Thymus (tissue), 11 donors: ENCODE results near the gene TAL1. TPM values are rescaled to one million over a fixed set of nuclear protein-coding genes. Genes with fewer than 3 reads are reported as not detected.

ENCODE experiments used
- DNase-seq, 9 donors: peaks; one replicate each; pipeline ENCODE4 v3.0.0-alpha.2; 2013; ENCODE audit warnings: low spot score in 9 of 9, low read depth in 6 of 9, missing footprints in 1 of 9
- H3K27ac ChIP-seq, 2 donors: one replicate each; pipeline ENCODE4 v1.5.1; 2013; ENCODE audit warnings: control low read depth in 1 of 2, low read depth in 1 of 2, low read length in 1 of 2, mild to moderate bottlenecking in 1 of 2, moderate library complexity in 1 of 2
- H3K27me3 ChIP-seq, 2 donors: one replicate each; pipeline ENCODE4 v1.5.1; 2013; ENCODE audit warnings: low read length in 1 of 2; ENCODE audit not compliant: control insufficient read depth in 2 of 2, insufficient read depth in 1 of 2
- H3K36me3 ChIP-seq, 2 donors: one replicate each; pipeline ENCODE4 v1.5.1; 2013; ENCODE audit warnings: low read length in 1 of 2, mild to moderate bottlenecking in 1 of 2, moderate library complexity in 1 of 2; ENCODE audit not compliant: control insufficient read depth in 2 of 2, insufficient read depth in 2 of 2
- H3K4me1 ChIP-seq, 2 donors: one replicate each; pipeline ENCODE4 v1.5.1; 2013; ENCODE audit warnings: low read length in 2 of 2; ENCODE audit not compliant: control insufficient read depth in 2 of 2, insufficient read depth in 2 of 2
- H3K4me3 ChIP-seq, 2 donors: one replicate each; pipeline ENCODE4 v1.5.1; 2013; ENCODE audit warnings: low read length in 2 of 2, control low read depth in 1 of 2, mild to moderate bottlenecking in 1 of 2
- H3K9me3 ChIP-seq, 2 donors: one replicate each; pipeline ENCODE4 v1.5.1; 2013; ENCODE audit warnings: low read length in 1 of 2, mild to moderate bottlenecking in 1 of 2; ENCODE audit not compliant: control insufficient read depth in 2 of 2, insufficient read depth in 1 of 2
- WGBS: extraction: QIAGEN DNeasy Blood & Tissue Kit; methylation state at CpG from one replicate; pipeline ENCODE4 v1.1.7; 2013; 5-methylcytosine and 5-hydroxymethylcytosine counted together
- polyA plus RNA-seq: library from polyadenylated mRNA; stranded (reverse); fragments of 200-250 nt; gene quantifications from one replicate; pipeline ENCODE4 v1.2.3, GENCODE V29; 2013
- total RNA-seq: library from RNA; stranded (reverse); fragments of 120-200 nt; gene quantifications from one replicate; pipeline ENCODE4 v1.2.4, GENCODE V29; 2013
- donor health status: healthy.

The TAL1 gene
- total and polyA plus RNA-seq, 2 donors: 1.5 to 2.7 TPM

GRCh38 chr1:47216278-47217059 lies 15.6 kb downstream of the TAL1 start:
- DNase-seq: no peak
- Histone ChIP-seq H3K36me3 (no peaks in the 10 kb centered on the region), H3K27ac (no peak overlapping the region), H3K4me3 (no peak overlapping the region), H3K9me3 (no peaks in the 10 kb centered on the region), H3K4me1 (no peaks in the 10 kb centered on the region), H3K27me3 (peaks cover 0 to 5% of the 10 kb centered on the region in 2 donors)
- 95% methylated on average over 12 of the region's 12 CpGs for WGBS

- WGBS: 94% methylated on average over 4 of the region's 4 CpGs
- DNase-seq: no peak
Measured at GRCh38 chr1:47215713-47216112, 16.3 kb downstream of the TAL1 start.

GRCh38 chr1:47214549-47214948 lies 17.5 kb downstream of the TAL1 start:
- Histone ChIP-seq H3K27me3 (peaks cover 0 to 5% of the 10 kb centered on the region in 2 donors), H3K4me3 (no peak overlapping the region), H3K36me3 (no peaks in the 10 kb centered on the region), H3K27ac (no peak overlapping the region), H3K4me1 (no peaks in the 10 kb centered on the region), H3K9me3 (no peaks in the 10 kb centered on the region)
- DNase-seq: no peak
- 35% methylated on average over 3 of the region's 3 CpGs for WGBS

More at GRCh38 chr1:47215713-47216112, 16.3 kb downstream of the TAL1 start:
- H3K4me1 ChIP-seq: no peaks in the 10 kb centered on the region
- no peaks in the 10 kb centered on the region for H3K9me3 ChIP-seq
- H3K4me3 ChIP-seq: no peak overlapping the region
- H3K27me3 ChIP-seq: peaks cover 0 to 5% of the 10 kb centered on the region in 2 donors
- no peaks in the 10 kb centered on the region for H3K36me3 ChIP-seq
- no peak overlapping the region for H3K27ac ChIP-seq

GRCh38 chr1:47213230-47213963 lies 18.6 kb downstream of the TAL1 start:
- no peaks in the 10 kb centered on the region for H3K36me3 ChIP-seq
- no peak overlapping the region for H3K27ac ChIP-seq
- no peak overlapping the region for H3K4me3 ChIP-seq

GRCh38 chr1:47212636-47213229 lies 19.3 kb downstream of the TAL1 start:
- 91% methylated on average over 4 of the region's 4 CpGs for WGBS
- no peaks in the 10 kb centered on the region for H3K9me3 ChIP-seq
- no peaks in the 10 kb centered on the region for H3K4me1 ChIP-seq
- no peak overlapping the region for H3K27ac ChIP-seq
- no peak overlapping the region for H3K4me3 ChIP-seq
- no peak for DNase-seq
- H3K27me3 ChIP-seq: peaks cover 0 to 7% of the 10 kb centered on the region in 2 donors
- no peaks in the 10 kb centered on the region for H3K36me3 ChIP-seq

More at GRCh38 chr1:47213230-47213963, 18.6 kb downstream of the TAL1 start:
- Histone ChIP-seq H3K9me3 (no peaks in the 10 kb centered on the region), H3K4me1 (no peaks in the 10 kb centered on the region), H3K27me3 (peaks cover 0 to 5% of the 10 kb centered on the region in 2 donors)
- DNase-seq: no peak
- WGBS: 84% methylated on average over 11 of the region's 11 CpGs

GRCh38 chr1:47211796-47212269 lies 20.2 kb downstream of the TAL1 start:
- Histone ChIP-seq H3K9me3 (no peaks in the 10 kb centered on the region), H3K27me3 (peaks cover 0 to 7% of the 10 kb centered on the region in 2 donors), H3K4me1 (no peaks in the 10 kb centered on the region), H3K27ac (no peak overlapping the region), H3K36me3 (no peaks in the 10 kb centered on the region), H3K4me3 (no peak overlapping the region)
- no peak for DNase-seq
- 21% methylated on average over 9 of the region's 9 CpGs for WGBS

- whole genome bisulfite sequencing: 92% methylated on average over 3 of the region's 3 CpGs
- Histone ChIP-seq H3K9me3 (no peaks in the 10 kb centered on the region), H3K27me3 (peaks cover 0 to 10% of the 10 kb centered on the region in 2 donors), H3K36me3 (no peaks in the 10 kb centered on the region), H3K27ac (no peak overlapping the region), H3K4me3 (no peak overlapping the region), H3K4me1 (no peaks in the 10 kb centered on the region)
- no peak for DNase-seq
Measured at GRCh38 chr1:47210666-47211065, 21.4 kb downstream of the TAL1 start.

GRCh38 chr1:47209725-47210325 lies 22.2 kb downstream of the TAL1 start:
- no peak overlapping the region for H3K27ac ChIP-seq
- H3K9me3 ChIP-seq: no peaks in the 10 kb centered on the region
- no peak overlapping the region for H3K4me3 ChIP-seq
- H3K4me1 ChIP-seq: no peaks in the 10 kb centered on the region
- peaks cover 0 to 10% of the 10 kb centered on the region in 2 donors for H3K27me3 ChIP-seq
- 88% methylated on average over 3 of the region's 3 CpGs for WGBS
- no peaks in the 10 kb centered on the region for H3K36me3 ChIP-seq
- DNase-seq: no peak
